K562 (cell line): ENCODE measurements around the gene PKLR. TPM values are rescaled to one million over a fixed set of nuclear protein-coding genes. Genes with fewer than 3 reads are reported as not detected.

Experiments
- AFF4 ChIP-seq: sonication (generic); formaldehyde crosslinking; IDR thresholded peaks from 2 replicates; pipeline ENCODE4 v1.8.0; 2023; ENCODE audit warnings: mild to moderate bottlenecking, missing genetic modification reagents
- ARID1B ChIP-seq: fragments of 450-650 bp; IDR thresholded peaks from 2 replicates; pipeline ENCODE4 v1.6.1; 2016; ENCODE audit warnings: antibody characterized with exemption, mild to moderate bottlenecking, inconsistent platforms
- BRF1 ChIP-seq: IDR thresholded peaks from 3 replicates; pipeline ENCODE4 v1.6.1; 2011; ENCODE audit warnings: borderline replicate concordance, mild to moderate bottlenecking; ENCODE audit not compliant: insufficient read length; ENCODE audit errors: extremely low read depth
- C11orf30 ChIP-seq: fragments of 450-650 bp; IDR thresholded peaks from 2 replicates; pipeline ENCODE4 v1.6.1; 2016; ENCODE audit warnings: low read depth, mild to moderate bottlenecking
- CREB5 ChIP-seq: fragments of 250-450 bp; sonication (Bioruptor Pico); IDR thresholded peaks from 2 replicates; pipeline ENCODE4 v1.5.0; 2020; ENCODE audit warnings: mild to moderate bottlenecking
- CREBBP ChIP-seq: IDR thresholded peaks from one replicate; pipeline ENCODE4 v1.6.1; 2012; ENCODE audit warnings: low read depth, mild to moderate bottlenecking, control low read depth, inconsistent platforms, low read length
- E2F4 ChIP-seq: sonication (generic); formaldehyde crosslinking; IDR thresholded peaks from 2 replicates; pipeline ENCODE4 v1.8.0; 2022; ENCODE audit warnings: mild to moderate bottlenecking, low read depth, missing genetic modification reagents
- HDAC1 ChIP-seq, 2 experiments: fragments of 450-650 bp; IDR thresholded peaks; 2 replicates each; pipeline ENCODE4 v1.6.1; 2016 to 2017; ENCODE audit warnings: inconsistent platforms in 1 of 2, mild to moderate bottlenecking in 1 of 2, moderate library complexity in 1 of 2
- MAZ ChIP-seq, 2 experiments: fragments of 450-650 bp in 1 of 2; sonication (generic) in 1 of 2; formaldehyde crosslinking; IDR thresholded peaks in 1 of 2; conservative IDR thresholded peaks in 1 of 2; 2 replicates each; pipeline versions ENCODE4 v1.4.0 to v1.5.0; 2020; ENCODE audit warnings: mild to moderate bottlenecking in 1 of 2, missing genetic modification reagents in 1 of 2
- MTA1 ChIP-seq: fragments of 450-650 bp; IDR thresholded peaks from 2 replicates; pipeline ENCODE4 v1.6.1; 2017; ENCODE audit warnings: borderline replicate concordance
- MYNN ChIP-seq, 2 experiments: sonication (generic); formaldehyde crosslinking in 1 of 2; IDR thresholded peaks; 2 replicates each; pipeline versions ENCODE4 v1.5.0 to v1.6.1; 2016 to 2020; ENCODE audit warnings: antibody characterized with exemption in 1 of 2, missing genetic modification reagents in 1 of 2
- RB1 ChIP-seq: fragments of 450-650 bp; IDR thresholded peaks from 2 replicates; pipeline ENCODE4 v1.6.1; 2017; ENCODE audit warnings: low read depth, mild to moderate bottlenecking
- RBM17 ChIP-seq: fragments of 200-400 bp; formaldehyde crosslinking; IDR thresholded peaks from 2 replicates; pipeline ENCODE4 v1.6.1; 2017; ENCODE audit warnings: low read depth, mild to moderate bottlenecking, low read length, borderline replicate concordance
- ZBTB33 ChIP-seq: sonication (generic); formaldehyde crosslinking; IDR thresholded peaks from 2 replicates; pipeline ENCODE4 v1.8.1; 2023; ENCODE audit warnings: mild to moderate bottlenecking, missing genetic modification reagents
- ZNF263 ChIP-seq: sonication (generic); formaldehyde crosslinking; IDR thresholded peaks from 2 replicates; pipeline ENCODE4 v1.8.0; 2022; ENCODE audit warnings: mild to moderate bottlenecking, missing genetic modification reagents, borderline replicate concordance
- polyA plus RNA-seq, 8 experiments: library from polyadenylated mRNA; depleted of rRNA in 4 of 8; stranded (reverse) in 5 of 8; unstranded in 3 of 8; fragments of >200 nt; fragmentation: Nextera tagmentation in 2 of 8; fragmentation: Illumina TruSeq in 1 of 8; extraction: Ambion mirVana in 2 of 8; extraction: Trizol in 1 of 8; gene quantifications; 2 replicates each; pipeline versions ENCODE4 v1.2.1 to v1.2.3, GENCODE V29; 2011 to 2014; ENCODE audit warnings: inconsistent platforms in 1 of 8, missing spikeins in 1 of 8
- total RNA-seq, 7 experiments: library from RNA; depleted of rRNA in 6 of 7; stranded (reverse); fragments of >200 nt in 6 of 7; fragmentation: Illumina TruSeq in 2 of 7; extraction: Trizol in 2 of 7; gene quantifications; 2 replicates each; pipeline versions ENCODE4 v1.2.1 to v1.2.3, GENCODE V29; 2011 to 2021; ENCODE audit warnings: low replicate concordance in 1 of 7
- TF ChIP-seq, protein P1 (sequence below), 3 experiments: fragments of 200-800 bp in 1 of 3; sonication (Bioruptor generic) in 1 of 3; sonication (generic) in 1 of 3; formaldehyde crosslinking in 1 of 3; IDR thresholded peaks; 2 replicates each; pipeline versions ENCODE4 v1.6.1 to v1.8.0; 2016 to 2022; ENCODE audit warnings: mild to moderate bottlenecking in 2 of 3, missing compliant biosample characterization in 2 of 3, missing genetic modification characterization in 2 of 3, missing genetic modification reagents in 1 of 3

The PKLR gene
- total and polyA plus RNA-seq, 9 of the 15 experiments (the other 6 are each of a cell fraction or from before 2014, with no cell fraction given): 10.7 to 78.4 (median 38.2) TPM

- TF ChIP-seq RB1 (peak; percentile 98), CREBBP (no peak), MTA1 (no peak), ZBTB33 (CRISPR knock-in tag) (peak; percentile 34; the same call in 1 of the 2 replicates), E2F4 (peak; percentile 97), CREB5 (CRISPR knock-in tag) (no peak), AFF4 (peak; percentile 85; the same call in 1 of the 2 replicates), ZNF263 (CRISPR knock-in tag) (no peak), BRF1 (no peak), ARID1B (no peak), MAZ (CRISPR knock-in tag; conservative IDR thresholded peaks at IDR 0.05 in 1 of 2, IDR thresholded peaks at IDR 0.05 in 1 of 2) (peak; percentile 96 to 98), C11orf30 (no peak), RBM17 (no peak), MYNN (IDR thresholded peaks at IDR 0.05) (no peak), MYNN (CRISPR knock-in tag; IDR thresholded peaks at IDR 0.05) (no peak), HDAC1 (IDR thresholded peaks at IDR 0.05) (peak in 1 of 2 experiments; percentile 62; a peak in 1 of 4 replicates)
- TF ChIP-seq, protein P1, sequence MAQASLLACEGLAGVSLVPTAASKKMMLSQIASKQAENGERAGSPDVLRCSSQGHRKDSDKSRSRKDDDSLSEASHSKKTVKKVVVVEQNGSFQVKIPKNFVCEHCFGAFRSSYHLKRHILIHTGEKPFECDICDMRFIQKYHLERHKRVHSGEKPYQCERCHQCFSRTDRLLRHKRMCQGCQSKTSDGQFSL (CRISPR knock-in tag; IDR thresholded peaks at IDR 0.05): no peak
- TF ChIP-seq, protein P1 (tag; IDR thresholded peaks at IDR 0.05): peak in 1 of 2 experiments; percentile 51; a peak in 1 of 4 replicates
Observed at GRCh38 chr1:155277070-155277901, 24.0 kb downstream of the PKLR start, which contains the start of gene HCN3 (continued).
